Activated naive CD4-positive, alpha-beta T cell treated with anti-CD3 and anti-CD28 coated beads, Interleukin-2, amount 10 ng/mL, durations not matched to agents 5 hours and 36 hours (primary cell): ENCODE measurements around the gene FLNB. TPM values are rescaled to one million over a fixed set of nuclear protein-coding genes. Genes with fewer than 3 reads are reported as not detected.

Source experiments
- total RNA-seq, 2 experiments: library from RNA; stranded (reverse); gene quantifications; one replicate each; pipeline ENCODE4 v1.2.3, GENCODE V29; 2021

Gene FLNB
- 10 to 100 TPM; 23.7 to 25.9 TPM for total RNA-seq

GRCh38 chr3:58008141-58009025, at the start of gene FLNB:
Gene FLNB (plus strand): TSS chr3:58008422. CDS start chr3:58008565, 143 bp downstream.

GRCh38 chr3:58210761-58211460, 202.7 kb downstream of the FLNB start, which contains the start of gene DNASE1L3:
Gene DNASE1L3 (minus strand): TSS chr3:58210972. CDS start chr3:58210906, 66 bp downstream.

Other genes starting within 250 kb of the FLNB start
- not detected for gene DNASE1L3, start 202.6 kb downstream of the FLNB start, total RNA-seq
- gene ABHD6, start 229.4 kb downstream of the FLNB start, total RNA-seq = 1 to 10 TPM; 3.6 to 4.0 TPM